PC-3 (cell line): Measurements from ENCODE around the gene FILIP1L. TPM values are rescaled to one million over a fixed set of nuclear protein-coding genes. Genes with fewer than 3 reads are reported as not detected.

Experiments
- ATAC-seq: fragments of 200-7000 bp; cut with Tn5 transposase; 2 replicates; pipeline ENCODE4 v1.9.1; 2020; ENCODE audit warnings: mild to moderate bottlenecking, moderate library complexity
- BruUV-seq: library from RNA; stranded (reverse); fragments of 400-500 nt; replicated peaks from 2 replicates; lab custom pipeline; 2021; lab: Mats Ljungman, UMichigan
- CTCF ChIA-PET: fragments of 300-600 bp; sonication (Branson Sonifier 250); formaldehyde crosslinking; loops from one replicate; lab custom pipeline; 2022; ENCODE audit warnings: antibody characterized with exemption; lab: Charles Lee
- POLR2A ChIA-PET: fragments of 300-600 bp; sonication (Branson Sonifier 250); formaldehyde crosslinking; loops from one replicate; lab custom pipeline; 2022; ENCODE audit warnings: antibody characterized with exemption; ENCODE audit not compliant: unreplicated experiment; lab: Charles Lee
- DNase-seq: peaks from one replicate; pipeline ENCODE4 v3.0.0-alpha.2; 2015
- H2AFZ ChIP-seq: fragments of 300-600 bp; sonication (generic); 2 replicates; pipeline ENCODE4 v1.6.0; 2016; ENCODE audit warnings: antibody characterized with exemption, low read length
- H3F3A ChIP-seq: fragments of 300-600 bp; sonication (generic); one replicate; pipeline ENCODE4 v1.6.0; 2017; ENCODE audit warnings: antibody characterized with exemption, low read length, control low read depth, mild to moderate bottlenecking; ENCODE audit not compliant: unreplicated experiment
- H3K27ac ChIP-seq: fragments of 300-600 bp; sonication (generic); 2 replicates; pipeline ENCODE4 v1.5.1; 2016; ENCODE audit warnings: mild to moderate bottlenecking, low read length
- H3K27me3 ChIP-seq: fragments of 300-600 bp; sonication (generic); 2 replicates; pipeline ENCODE4 v1.6.1; 2016; ENCODE audit warnings: low read length, mixed read lengths
- H3K36me3 ChIP-seq: fragments of 300-600 bp; sonication (generic); 2 replicates; pipeline ENCODE4 v1.6.1; 2016; ENCODE audit warnings: low read depth, mixed run types, low read length, mixed read lengths
- H3K4me1 ChIP-seq: fragments of 300-600 bp; sonication (generic); 2 replicates; pipeline ENCODE4 v1.5.1; 2016; ENCODE audit warnings: low read length; ENCODE audit not compliant: insufficient read depth
- H3K4me2 ChIP-seq: fragments of 300-600 bp; sonication (generic); 2 replicates; pipeline ENCODE4 v1.6.0; 2016; ENCODE audit warnings: low read length
- H3K4me3 ChIP-seq: fragments of 300-600 bp; sonication (generic); 2 replicates; pipeline ENCODE4 v1.5.1; 2016; ENCODE audit warnings: mild to moderate bottlenecking, low read length, mixed read lengths
- H3K79me2 ChIP-seq: fragments of 300-600 bp; sonication (generic); 2 replicates; pipeline ENCODE4 v1.6.1; 2017; ENCODE audit warnings: low read length, mixed read lengths
- H3K9ac ChIP-seq: fragments of 300-600 bp; sonication (generic); 2 replicates; pipeline ENCODE4 v1.6.0; 2016; ENCODE audit warnings: mild to moderate bottlenecking, low read length
- H3K9me2 ChIP-seq: fragments of 300-600 bp; sonication (generic); replicated peaks from 2 replicates; pipeline ENCODE4 v1.6.1; 2016; ENCODE audit warnings: mixed run types, low read length, mixed read lengths
- H3K9me3 ChIP-seq: fragments of 300-600 bp; sonication (generic); 2 replicates; pipeline ENCODE4 v1.6.1; 2016; ENCODE audit warnings: low read length, mixed read lengths
- H4K20me1 ChIP-seq: fragments of 300-600 bp; sonication (generic); 2 replicates; pipeline ENCODE4 v1.6.1; 2016; ENCODE audit warnings: low read length, mixed read lengths
- CTCF ChIP-seq: fragments of 300-600 bp; sonication (generic); conservative IDR thresholded peaks from 2 replicates; pipeline ENCODE4 v1.5.1; 2017; ENCODE audit warnings: antibody characterized with exemption, low read depth, mild to moderate bottlenecking, low read length
- EZH2 ChIP-seq: fragments of 300-600 bp; sonication (generic); IDR thresholded peaks from one replicate; pipeline ENCODE4 v1.6.1; 2017; ENCODE audit warnings: antibody characterized with exemption, mild to moderate bottlenecking, low read length; ENCODE audit not compliant: unreplicated experiment
- EZH2phosphoT487 ChIP-seq: fragments of 300-600 bp; sonication (generic); IDR thresholded peaks from 2 replicates; pipeline ENCODE4 v1.6.1; 2018; ENCODE audit warnings: mild to moderate bottlenecking, antibody characterized with exemption, low read length, borderline replicate concordance
- intact Hi-C: fragments of 100-400 bp; cut with micrococcal nuclease; formaldehyde crosslinking; loops from 2 replicates; pipeline ENCODE4 v1.9.0; 2023
- total RNA-seq: library from RNA; depleted of rRNA; stranded (reverse); fragments of >200 nt; gene quantifications from 2 replicates; pipeline ENCODE4 v1.2.3, GENCODE V29; 2014

Gene FILIP1L
- total RNA-seq, 1 experiment from 2014 or later, result not detected

- H2AFZ ChIP-seq, result no peak overlapping the region
- BruUV-seq, result no TSS peak
- POLR2A ChIA-PET, result no interaction called here
These were observed 257.7 kb downstream of the FILIP1L start for GRCh38 chr3:99856437-99857220.

GRCh38 chr3:99855900-99856299, 258.4 kb downstream of the FILIP1L start:
- no peak overlapping the region for H2AFZ ChIP-seq
- TF ChIP-seq CTCF, result no peak
- no peak for TF ChIP-seq EZH2
- no peak for TF ChIP-seq EZH2phosphoT487
- H3K27ac ChIP-seq, result no peak overlapping the region
- H3K36me3 ChIP-seq, result no peaks in the 10 kb centered on the region
- ChIA-PET POLR2A (no interaction called here), CTCF (interaction anchor here (0.6 kb wide), 1 partner anchor 39 kb away, joined by 3 read pairs; no protein-coding TSS in a partner anchor)
- no peaks in the 10 kb centered on the region for H3K9me2 ChIP-seq
- no peak overlapping the region for H3K4me3 ChIP-seq
- H3K4me2 ChIP-seq, result no peak overlapping the region
- no peak overlapping the region for H3K9ac ChIP-seq
- H3F3A ChIP-seq, result no peaks in the 10 kb centered on the region
- ATAC-seq (no peak), DNase-seq (no peak)
- H3K79me2 ChIP-seq, result peaks cover 65% of the 10 kb centered on the region
- no TSS peak for BruUV-seq
- no peaks in the 10 kb centered on the region for H4K20me1 ChIP-seq
- H3K27me3 ChIP-seq, result no peaks in the 10 kb centered on the region
- intact Hi-C loops, result loop anchor here (5.0 kb wide), 1 partner anchor 151 kb away; no protein-coding TSS in a partner anchor
- H3K9me3 ChIP-seq, result no peaks in the 10 kb centered on the region
- H3K4me1 ChIP-seq, result peaks cover 25% of the 10 kb centered on the region

More at GRCh38 chr3:99856437-99857220, 257.7 kb downstream of the FILIP1L start:
- H3K4me3 ChIP-seq, result no peak overlapping the region
- no peak overlapping the region for H3K27ac ChIP-seq
- no peaks in the 10 kb centered on the region for H3K27me3 ChIP-seq
- H3K4me1 ChIP-seq, result peaks cover 32% of the 10 kb centered on the region
- DNase-seq (no peak), ATAC-seq (no peak)
- TF ChIP-seq CTCF (no peak), EZH2 (no peak), EZH2phosphoT487 (no peak)
- CTCF ChIA-PET, result interaction anchor here (0.6 kb wide), 1 partner anchor 39 kb away, joined by 3 read pairs; no protein-coding TSS in a partner anchor
- no peaks in the 10 kb centered on the region for H4K20me1 ChIP-seq
- intact Hi-C loops, result loop anchor here (5.0 kb wide), 1 partner anchor 151 kb away; no protein-coding TSS in a partner anchor
- H3K4me2 ChIP-seq, result no peak overlapping the region
- no peaks in the 10 kb centered on the region for H3F3A ChIP-seq
- peaks cover 66% of the 10 kb centered on the region for H3K79me2 ChIP-seq
- no peaks in the 10 kb centered on the region for H3K9me3 ChIP-seq
- H3K9ac ChIP-seq, result no peak overlapping the region
- no peaks in the 10 kb centered on the region for H3K9me2 ChIP-seq
- no peaks in the 10 kb centered on the region for H3K36me3 ChIP-seq

- no peak overlapping the region for H3K27ac ChIP-seq
- no peak overlapping the region for H3K4me3 ChIP-seq
- no peaks in the 10 kb centered on the region for H3K36me3 ChIP-seq
- H2AFZ ChIP-seq, result no peak overlapping the region
- H3F3A ChIP-seq, result no peaks in the 10 kb centered on the region
- no peaks in the 10 kb centered on the region for H3K9me2 ChIP-seq
- no peaks in the 10 kb centered on the region for H3K9me3 ChIP-seq
- BruUV-seq, result no TSS peak
- H3K9ac ChIP-seq, result no peak overlapping the region
- no peaks in the 10 kb centered on the region for H3K27me3 ChIP-seq
- H4K20me1 ChIP-seq, result no peaks in the 10 kb centered on the region
- no peak for TF ChIP-seq CTCF
- TF ChIP-seq EZH2, result no peak
- CTCF ChIA-PET, result no interaction called here
- H3K4me2 ChIP-seq, result no peak overlapping the region
- ATAC-seq (no peak), DNase-seq (no peak)
- POLR2A ChIA-PET, result no interaction called here
- H3K79me2 ChIP-seq, result peaks cover 66% of the 10 kb centered on the region
- peaks cover 14% of the 10 kb centered on the region for H3K4me1 ChIP-seq
- intact Hi-C loops, result loop anchor here (5.0 kb wide), 1 partner anchor 152 kb away; no protein-coding TSS in a partner anchor
These were observed 259.5 kb downstream of the FILIP1L start for GRCh38 chr3:99854756-99855298.
